Activated T-cell treated with anti-CD3 and anti-CD28 coated beads for 1 hour (primary cell): ENCODE data around the gene ULK4.

Experiments
- DNase-seq: peaks from one replicate; pipeline ENCODE4 v3.0.0-alpha.2; 2020; ENCODE audit warnings: low read depth

ULK4 gene

GRCh38 chr3:41259449-41260062 is 702.3 kb downstream of the ULK4 start:
- no peak for DNase-seq

GRCh38 chr3:41258239-41258800 is 703.6 kb downstream of the ULK4 start:
- no peak for DNase-seq

DNA sequence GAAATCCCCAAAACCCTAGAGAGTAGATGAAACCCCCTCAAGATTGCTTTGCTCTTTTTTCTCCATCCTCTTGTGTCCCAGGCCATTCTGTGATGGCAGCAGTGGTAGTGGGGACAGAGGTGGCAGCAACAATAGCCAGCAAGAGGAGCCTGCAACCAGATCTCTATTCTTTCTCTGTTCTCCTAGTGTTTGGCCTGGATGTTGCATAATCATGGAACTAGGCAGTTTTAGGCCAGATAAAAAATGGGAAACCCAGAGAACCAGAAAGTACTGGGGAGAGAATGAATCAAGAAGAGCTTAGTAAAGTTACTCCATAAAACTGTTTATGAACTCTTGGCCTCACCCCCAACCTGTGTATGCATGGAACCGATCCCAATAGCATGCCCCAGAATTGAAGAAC is 710.3 kb downstream of the ULK4 start:
- DNase-seq: no peak

DNA sequence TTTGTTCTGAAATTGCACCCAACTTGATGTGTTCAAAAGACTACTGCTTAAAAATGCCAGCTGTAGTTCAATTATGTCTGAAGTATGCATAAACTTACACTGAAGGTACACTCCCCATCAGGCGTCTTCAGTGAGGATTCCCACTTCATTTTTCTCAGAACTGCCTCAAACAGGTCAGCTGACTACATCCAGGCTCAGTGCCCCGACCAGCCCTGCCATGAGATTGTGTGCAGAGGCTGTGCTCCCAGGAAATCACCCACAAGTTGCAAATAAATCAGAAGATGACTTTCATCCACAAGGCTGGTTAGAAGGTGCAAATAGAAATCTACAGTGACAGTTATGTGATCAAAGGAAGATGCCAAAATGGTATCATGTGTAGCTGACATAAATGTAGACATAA is 711.1 kb downstream of the ULK4 start:
- no peak for DNase-seq

DNA sequence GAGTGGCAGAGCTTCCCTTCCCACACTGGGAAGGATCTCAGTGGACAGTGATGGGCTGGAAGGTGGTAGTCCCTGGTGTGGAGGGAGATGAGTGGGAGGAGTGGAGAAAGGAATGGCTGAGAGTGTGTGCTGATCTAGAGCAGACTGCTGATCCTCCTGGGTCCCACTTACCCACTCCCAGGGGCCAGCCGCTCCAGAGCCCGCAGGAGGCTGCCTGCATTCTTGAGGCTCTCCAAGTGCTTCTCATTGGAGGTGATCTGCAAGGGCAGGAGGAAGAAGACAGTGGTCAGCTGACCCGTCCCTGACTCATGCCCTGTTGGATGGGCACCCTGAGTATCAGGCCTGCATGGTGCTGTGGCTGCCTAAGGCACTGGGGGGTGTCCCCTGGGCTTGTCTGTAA is 712.6 kb downstream of the ULK4 start:
- DNase-seq: no peak

GRCh38 chr3:41248525-41248924 is 713.4 kb downstream of the ULK4 start:
- no peak for DNase-seq

GRCh38 chr3:41247055-41248004 is 714.6 kb downstream of the ULK4 start:
- no peak for DNase-seq

GRCh38 chr3:41244620-41245336 is 717.1 kb downstream of the ULK4 start:
- no peak for DNase-seq

- DNase-seq: no peak
Observed at GRCh38 chr3:41243183-41243582, 718.7 kb downstream of the ULK4 start.

GRCh38 chr3:41241800-41242571 is 719.9 kb downstream of the ULK4 start:
- no peak for DNase-seq

DNA sequence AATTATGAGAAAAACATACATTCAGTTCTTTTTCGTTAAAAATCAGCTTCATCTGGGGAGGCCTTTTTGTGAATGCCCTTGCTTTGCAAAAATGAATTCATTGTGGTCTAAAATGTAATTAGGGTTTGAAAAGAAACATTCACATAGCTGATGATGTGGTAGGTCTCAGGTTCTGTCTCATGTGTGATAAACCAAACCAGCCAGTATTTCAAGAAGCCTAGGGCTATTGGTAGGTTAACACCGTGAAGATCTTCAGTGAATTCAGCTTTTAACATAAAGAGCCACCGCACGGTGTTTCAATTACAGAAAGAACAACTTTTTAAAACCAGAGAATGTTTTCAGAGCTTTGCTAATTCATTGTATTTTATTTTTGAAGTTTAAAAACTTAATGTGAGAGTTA is 720.7 kb downstream of the ULK4 start:
- no peak for DNase-seq

- no peak for DNase-seq
Observed at GRCh38 chr3:41239587-41239986, 722.3 kb downstream of the ULK4 start.

DNA sequence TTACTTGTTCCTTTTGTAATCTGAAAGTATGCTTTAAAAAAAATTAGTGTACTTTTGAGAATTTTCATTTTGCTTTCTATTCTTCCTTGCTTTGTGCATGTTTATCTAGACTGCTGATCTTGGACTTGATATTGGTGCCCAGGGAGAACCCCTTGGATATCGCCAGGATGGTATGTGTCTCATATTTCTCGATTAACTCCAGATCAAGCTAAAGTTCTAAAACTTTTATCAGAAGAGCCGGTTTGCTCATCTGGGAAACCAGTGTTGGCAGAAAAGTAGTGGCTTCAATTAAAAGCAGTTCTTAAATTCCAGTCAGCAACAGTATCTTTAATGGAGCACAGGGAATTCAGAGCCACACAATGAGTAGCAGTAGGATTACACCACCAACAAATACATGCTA is 724.0 kb downstream of the ULK4 start:
- DNase-seq: no peak

DNA sequence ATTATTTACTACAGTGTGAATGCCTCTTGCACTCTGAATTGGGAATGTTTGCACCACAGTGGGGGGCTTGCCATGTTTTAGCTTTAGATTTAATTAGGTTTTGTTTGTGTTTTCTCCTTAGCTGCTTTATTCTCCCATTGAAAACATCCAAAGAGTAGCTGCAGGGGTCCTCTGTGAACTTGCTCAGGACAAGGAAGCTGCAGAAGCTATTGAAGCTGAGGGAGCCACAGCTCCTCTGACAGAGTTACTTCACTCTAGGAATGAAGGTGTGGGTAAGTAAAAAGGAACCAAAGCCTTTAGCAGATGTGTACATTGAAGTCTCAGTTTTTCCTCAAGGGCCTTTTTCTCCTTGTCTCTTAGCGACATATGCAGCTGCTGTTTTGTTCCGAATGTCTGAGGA is 725.7 kb downstream of the ULK4 start:
- DNase-seq: no peak

GRCh38 chr3:41234823-41235721 is 726.8 kb downstream of the ULK4 start:
- no peak for DNase-seq

DNA sequence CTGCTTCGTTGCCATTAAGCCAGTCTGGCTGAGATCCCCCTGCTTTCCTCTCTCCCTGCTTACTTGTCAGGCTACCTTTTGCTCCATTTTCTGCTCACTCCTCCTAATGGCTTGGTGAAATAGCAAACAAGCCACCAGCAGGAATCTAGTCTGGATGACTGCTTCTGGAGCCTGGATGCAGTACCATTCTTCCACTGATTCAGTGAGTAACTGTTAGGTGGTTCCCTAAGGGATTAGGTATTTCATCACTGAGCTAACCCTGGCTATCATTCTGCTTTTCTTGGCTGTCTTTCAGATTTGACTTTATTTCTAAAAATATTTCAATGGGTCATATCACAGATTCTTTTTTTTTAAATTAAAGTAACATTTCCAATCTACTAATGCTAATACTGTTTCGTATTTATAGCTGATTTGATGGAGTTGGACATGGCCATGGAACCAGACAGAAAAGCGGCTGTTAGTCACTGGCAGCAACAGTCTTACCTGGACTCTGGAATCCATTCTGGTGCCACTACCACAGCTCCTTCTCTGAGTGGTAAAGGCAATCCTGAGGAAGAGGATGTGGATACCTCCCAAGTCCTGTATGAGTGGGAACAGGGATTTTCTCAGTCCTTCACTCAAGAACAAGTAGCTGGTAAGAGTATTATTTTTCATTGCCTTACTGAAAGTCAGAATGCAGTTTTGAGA is 737.6 kb downstream of the ULK4 start:
- no peak for DNase-seq

DNA sequence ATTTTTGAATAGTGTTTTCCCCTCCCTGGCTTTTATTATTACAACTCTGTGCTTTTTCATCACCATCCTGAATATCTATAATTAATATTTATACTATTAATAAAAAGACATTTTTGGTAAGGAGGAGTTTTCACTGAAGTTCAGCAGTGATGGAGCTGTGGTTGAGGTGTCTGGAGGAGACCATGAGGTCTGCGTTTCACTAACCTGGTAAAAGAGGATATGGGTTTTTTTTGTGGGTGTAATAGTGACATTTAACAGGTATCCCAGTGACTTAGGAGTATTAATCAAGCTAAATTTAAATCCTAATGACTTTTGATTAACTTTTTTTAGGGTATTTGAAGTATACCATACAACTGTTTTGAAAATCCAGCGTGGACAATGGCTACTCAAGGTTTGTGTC is 738.2 kb downstream of the ULK4 start:
- no peak for DNase-seq

- no peak for DNase-seq
Observed at GRCh38 chr3:41223078-41223477, 738.8 kb downstream of the ULK4 start.

DNA sequence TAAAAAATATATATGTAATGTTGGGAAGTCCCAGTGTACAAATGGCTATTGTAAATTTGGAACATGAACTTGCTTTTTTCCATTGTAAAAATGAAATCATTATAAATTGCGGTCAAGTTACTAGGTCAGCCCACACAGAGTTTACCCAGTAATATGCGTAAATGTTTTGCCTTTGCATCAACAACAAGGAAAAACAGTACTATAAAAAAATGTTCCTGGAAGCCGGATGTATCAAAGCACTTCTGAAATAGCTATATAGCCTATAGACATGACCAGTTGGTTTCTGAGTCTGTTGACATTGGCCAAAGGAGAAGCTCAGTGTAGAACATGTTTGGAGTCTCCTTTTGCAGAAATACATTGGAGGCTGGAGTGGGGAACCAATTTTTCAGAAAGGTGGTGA is 739.4 kb downstream of the ULK4 start:
- no peak for DNase-seq

DNA sequence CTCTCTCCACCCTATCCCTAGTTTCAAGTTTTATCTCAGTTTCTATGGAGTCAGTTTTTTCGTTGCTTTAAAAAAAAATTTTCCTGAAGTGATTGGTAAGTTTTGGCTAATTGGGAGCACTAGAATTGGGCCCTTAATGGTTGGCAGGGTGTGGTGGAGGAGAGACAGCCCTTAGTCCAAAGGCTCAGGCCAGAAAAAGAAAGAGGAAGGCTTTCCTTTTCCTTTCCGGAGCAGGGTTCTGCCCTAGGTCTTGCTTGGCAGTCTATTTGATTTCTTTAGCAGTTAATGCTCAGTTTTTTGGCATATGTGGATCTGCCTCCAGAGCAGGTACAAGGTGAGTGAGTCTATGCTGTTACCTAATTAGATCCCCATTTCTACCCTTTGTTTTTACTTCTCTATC is 739.9 kb downstream of the ULK4 start:
- DNase-seq: no peak
